Activated T-cell treated with anti-CD3 and anti-CD28 coated beads, Interleukin-2, amount 50 U/mL, for 4 hours (primary cell): Measurements from ENCODE around the gene BEND5. TPM values are rescaled to one million over a fixed set of nuclear protein-coding genes. Genes with fewer than 3 reads are reported as not detected.

ENCODE experiments used
- ATAC-seq, 2 donors: fragments of 200-7000 bp; cut with Tn5 transposase; one replicate each; pipeline ENCODE4 v1.10.0; 2021
- DNase-seq: peaks from one replicate; pipeline ENCODE4 v3.0.0-alpha.2; 2020
- H3K27me3 Mint-ChIP-seq: one replicate; pipeline ENCODE4 v1.8.0; 2021; ENCODE audit warnings: low read depth, mixed read lengths
- H3K36me3 Mint-ChIP-seq: one replicate; pipeline ENCODE4 v1.8.0; 2022; ENCODE audit warnings: mixed read lengths; ENCODE audit not compliant: insufficient read depth
- H3K4me1 Mint-ChIP-seq: one replicate; pipeline ENCODE4 v1.8.0; 2021; ENCODE audit warnings: low read depth, mixed read lengths
- H3K4me3 Mint-ChIP-seq: one replicate; pipeline ENCODE4 v1.8.0; 2021; ENCODE audit warnings: mild to moderate bottlenecking, moderate library complexity, mixed read lengths
- H3K9me3 Mint-ChIP-seq: one replicate; pipeline ENCODE4 v1.8.0; 2021; ENCODE audit warnings: mixed read lengths
- total RNA-seq, 3 donors: library from RNA; stranded (reverse); gene quantifications; one replicate each; pipeline ENCODE4 v1.2.1, GENCODE V29; 2021

Gene BEND5
- total RNA-seq, 3 donors from 2014 or later, result 0.46 to 1.4 (median 0.95) TPM

DNA sequence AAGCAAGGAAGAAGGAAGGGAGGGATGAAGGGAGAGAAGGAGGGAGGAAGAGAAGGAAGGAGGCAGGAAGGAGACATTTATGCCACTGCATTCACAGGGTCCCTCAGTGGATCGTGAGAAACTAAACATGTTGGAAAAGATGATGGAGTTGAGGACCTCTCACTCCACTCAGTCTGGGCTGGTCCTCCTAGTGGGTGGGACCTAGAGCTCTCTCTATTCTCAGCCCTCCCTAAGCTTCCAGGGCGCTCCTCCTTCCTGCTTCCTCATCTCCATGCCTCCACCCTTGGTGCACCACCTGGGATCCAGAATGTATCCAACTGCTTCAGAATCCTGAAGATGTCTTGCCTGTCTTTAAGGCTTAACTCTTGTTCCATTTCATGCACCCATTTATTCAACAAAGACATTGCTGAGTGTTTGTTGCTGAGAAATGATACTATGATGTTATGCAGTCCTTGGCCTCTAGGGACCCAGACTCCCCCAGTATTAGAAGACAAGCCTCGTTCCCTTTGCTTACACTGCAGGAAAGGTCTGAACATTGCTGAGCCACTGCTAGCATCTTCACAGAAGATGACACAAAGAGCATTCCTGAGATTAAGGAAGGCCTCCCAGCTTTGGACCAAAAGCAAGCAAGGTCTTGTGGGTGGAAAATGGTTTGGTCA lies 88.5 kb downstream of the BEND5 start:
- DNase-seq (no peak), ATAC-seq (no peak)
- Mint-ChIP-seq H3K4me1 (no peaks in the 10 kb centered on the region), H3K9me3 (no peaks in the 10 kb centered on the region), H3K4me3 (no peak overlapping the region), H3K27me3 (no peaks in the 10 kb centered on the region), H3K36me3 (no peaks in the 10 kb centered on the region)

DNA sequence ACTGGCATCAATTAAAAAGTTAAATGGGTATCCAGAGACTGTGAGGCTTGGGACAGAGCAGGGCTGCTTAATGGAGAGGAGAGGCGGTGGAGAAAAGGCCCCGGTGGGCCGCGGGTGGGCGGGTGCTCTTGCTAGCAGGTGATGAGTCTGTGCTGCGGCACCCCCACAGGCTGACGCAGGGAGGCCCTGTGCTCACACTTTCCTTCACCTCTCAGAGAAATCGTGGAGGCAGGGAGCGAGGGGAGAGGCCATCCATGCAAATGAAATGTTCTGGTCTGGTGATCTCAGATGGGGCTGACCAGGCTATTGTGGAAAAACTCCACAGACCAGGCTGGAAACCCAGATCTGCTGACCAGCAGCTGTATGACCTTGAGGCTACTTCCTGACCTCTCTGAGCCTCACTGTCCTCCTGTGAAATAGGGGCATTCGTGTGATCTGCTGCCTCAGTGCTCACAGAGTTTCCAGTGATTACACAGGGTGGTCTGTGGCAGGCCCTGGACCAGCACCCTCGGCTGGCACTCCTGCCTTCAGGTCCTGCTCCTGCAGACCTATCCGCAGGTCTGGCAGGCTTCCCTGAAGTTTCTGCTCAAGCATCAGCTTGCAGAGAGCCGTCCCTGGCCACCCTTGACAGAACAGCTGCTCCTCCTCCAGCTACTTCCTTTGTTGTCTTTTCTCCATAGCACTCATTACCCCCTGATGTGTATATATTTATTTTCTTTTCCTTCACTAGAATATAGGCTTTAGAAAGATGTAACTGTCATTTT lies 89.2 kb downstream of the BEND5 start:
- DNase-seq, result no peak
- no peak for ATAC-seq
- Mint-ChIP-seq H3K4me3 (no peak overlapping the region), H3K9me3 (no peaks in the 10 kb centered on the region), H3K36me3 (no peaks in the 10 kb centered on the region), H3K27me3 (no peaks in the 10 kb centered on the region), H3K4me1 (no peaks in the 10 kb centered on the region)

DNA sequence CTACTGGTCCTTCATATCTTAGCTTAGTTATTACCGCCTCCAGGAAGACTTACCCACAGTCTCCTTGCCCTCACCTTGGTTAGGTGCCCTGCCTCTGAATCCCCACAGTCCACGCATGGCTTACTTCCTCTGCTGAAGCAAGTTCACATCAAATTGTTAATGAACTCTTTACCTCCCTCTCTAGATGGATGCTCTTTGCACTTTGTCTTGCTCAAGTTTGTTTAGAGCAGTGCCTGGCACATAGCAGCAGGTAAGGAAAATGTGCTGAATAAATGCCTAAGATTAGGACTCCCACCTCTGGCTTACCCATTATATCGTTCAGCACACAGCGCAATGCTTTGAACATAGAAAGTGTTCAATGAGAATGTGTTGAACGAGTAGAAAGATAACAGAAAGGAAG lies 90.5 kb downstream of the BEND5 start:
- Mint-ChIP-seq H3K9me3 (no peaks in the 10 kb centered on the region), H3K4me3 (no peak overlapping the region), H3K27me3 (no peaks in the 10 kb centered on the region), H3K36me3 (no peaks in the 10 kb centered on the region), H3K4me1 (no peaks in the 10 kb centered on the region)
- no peak for ATAC-seq
- no peak for DNase-seq

DNA sequence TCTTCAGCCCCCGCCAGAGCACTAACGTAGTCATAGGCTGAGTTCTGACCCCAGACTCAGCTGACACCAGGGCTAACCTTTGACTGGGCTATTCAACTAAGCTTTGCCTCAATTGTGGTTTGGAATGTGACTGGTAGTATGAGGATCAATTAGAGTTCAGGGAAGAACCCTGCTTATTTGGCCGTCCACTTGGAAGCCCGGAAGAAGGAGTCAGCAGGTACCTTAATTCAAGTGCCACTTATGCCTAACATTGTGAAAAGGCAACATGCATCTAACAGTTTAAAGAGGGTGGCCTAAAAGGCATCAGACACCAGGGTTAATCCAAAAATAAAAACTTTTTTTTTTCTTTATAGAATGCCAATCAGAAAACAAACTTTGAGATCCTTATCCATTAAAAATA lies 92.3 kb downstream of the BEND5 start:
- no peak for ATAC-seq
- Mint-ChIP-seq H3K4me1 (no peaks in the 10 kb centered on the region), H3K36me3 (no peaks in the 10 kb centered on the region), H3K9me3 (no peaks in the 10 kb centered on the region), H3K4me3 (no peak overlapping the region), H3K27me3 (no peaks in the 10 kb centered on the region)
- DNase-seq, result no peak

DNA sequence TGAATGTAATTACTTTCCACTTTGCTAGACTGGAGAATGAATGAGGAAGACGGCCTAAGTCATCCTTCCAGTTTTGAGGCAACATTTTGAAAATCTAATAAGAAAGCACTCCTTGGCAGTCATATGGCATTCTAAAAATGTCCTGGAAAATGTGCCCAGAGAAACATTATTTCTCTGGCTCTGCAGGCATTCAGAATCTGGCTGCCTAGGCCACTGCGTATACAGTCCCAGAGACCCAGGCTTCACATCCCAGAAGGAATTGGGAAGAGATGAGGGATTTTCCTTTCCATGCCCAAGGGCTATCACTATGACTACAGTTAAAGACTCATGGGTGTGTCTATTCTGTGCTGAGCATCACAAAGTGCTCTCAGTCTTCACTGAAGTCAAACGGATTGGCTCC lies 92.9 kb downstream of the BEND5 start:
- H3K9me3 Mint-ChIP-seq, result no peaks in the 10 kb centered on the region

DNA sequence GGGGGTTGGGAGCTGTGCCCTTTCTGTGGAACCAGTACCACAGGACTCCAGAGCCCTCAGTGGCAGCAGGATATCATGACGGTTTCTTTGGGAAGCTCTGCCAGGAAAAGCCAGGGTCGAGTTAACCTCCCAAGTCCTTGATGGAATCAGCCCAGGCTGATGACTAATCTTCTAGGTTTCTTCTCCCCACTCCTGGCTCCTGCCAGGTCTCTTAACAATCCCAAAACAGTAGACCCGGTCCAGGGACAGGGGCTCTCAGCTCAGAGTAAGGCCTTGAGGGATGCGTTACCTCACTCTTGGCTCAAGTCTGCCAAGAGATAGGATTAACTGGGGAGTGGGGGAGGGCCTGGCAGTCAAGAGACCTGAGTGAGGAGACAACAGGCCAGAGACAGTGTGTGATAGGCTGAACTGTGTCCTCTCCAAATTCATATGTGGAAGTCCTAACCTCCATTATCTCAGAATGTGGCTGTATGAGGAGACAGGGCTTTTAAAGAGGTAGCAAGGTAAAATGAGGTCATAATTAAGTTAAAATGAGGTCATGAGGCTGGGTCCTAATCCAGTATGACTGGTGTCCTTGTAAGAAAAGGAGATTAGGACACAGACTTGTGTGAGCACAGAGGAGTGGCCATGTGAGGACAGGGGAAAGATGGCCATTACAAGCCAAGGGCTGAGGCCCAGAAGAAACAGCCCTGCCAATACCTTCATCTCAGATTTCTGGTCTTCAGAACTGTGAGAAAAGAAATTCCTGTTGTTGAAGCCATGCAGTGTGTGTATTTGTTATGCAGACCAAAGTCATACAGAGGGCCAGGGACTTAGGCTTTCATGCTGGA lies 95.0 kb downstream of the BEND5 start:
- ATAC-seq, result no peak
- H3K4me1 Mint-ChIP-seq, result no peaks in the 10 kb centered on the region

More for the DNA sequence above, 92.9 kb downstream of the BEND5 start:
- Mint-ChIP-seq H3K27me3 (peaks cover under 1% of the 10 kb centered on the region), H3K4me1 (no peaks in the 10 kb centered on the region), H3K36me3 (no peaks in the 10 kb centered on the region), H3K4me3 (no peak overlapping the region)
- DNase-seq (no peak), ATAC-seq (no peak)

DNA sequence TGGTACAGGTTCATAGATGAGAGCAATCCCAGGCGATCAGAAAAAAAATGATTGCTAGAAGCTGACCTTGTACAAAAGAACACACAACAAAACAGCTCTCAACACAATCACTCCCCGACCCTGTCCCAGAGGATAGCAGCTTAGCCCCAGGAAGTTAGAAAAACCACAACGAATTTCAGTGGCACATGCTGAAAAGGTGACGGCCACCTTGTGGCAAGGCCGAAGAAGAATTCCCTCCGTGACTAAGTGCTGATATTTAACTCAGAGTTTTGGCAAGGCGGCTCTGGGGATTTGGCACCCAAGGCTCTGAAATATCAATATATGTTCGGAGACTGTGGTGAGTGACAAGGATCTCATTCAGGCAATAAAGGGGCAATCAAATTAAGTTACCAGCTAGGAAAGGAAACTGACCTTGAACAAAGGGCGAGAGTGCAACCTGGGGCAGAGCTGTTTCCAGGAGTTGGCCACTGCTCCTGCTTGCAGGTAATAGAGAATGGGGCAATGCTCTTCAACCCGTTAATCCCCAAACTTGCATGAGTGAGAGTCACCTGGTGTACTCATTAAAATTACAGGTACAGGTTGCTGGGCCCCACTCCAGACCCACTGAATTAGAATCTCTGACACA lies 96.2 kb downstream of the BEND5 start:
- Mint-ChIP-seq H3K4me1 (no peaks in the 10 kb centered on the region), H3K27me3 (peaks cover 6% of the 10 kb centered on the region), H3K36me3 (no peaks in the 10 kb centered on the region)

More for the DNA sequence above, 95.0 kb downstream of the BEND5 start:
- no peaks in the 10 kb centered on the region for H3K9me3 Mint-ChIP-seq
- no peak overlapping the region for H3K4me3 Mint-ChIP-seq
- peaks cover 6% of the 10 kb centered on the region for H3K27me3 Mint-ChIP-seq
- DNase-seq, result no peak
- no peaks in the 10 kb centered on the region for H3K36me3 Mint-ChIP-seq

DNA sequence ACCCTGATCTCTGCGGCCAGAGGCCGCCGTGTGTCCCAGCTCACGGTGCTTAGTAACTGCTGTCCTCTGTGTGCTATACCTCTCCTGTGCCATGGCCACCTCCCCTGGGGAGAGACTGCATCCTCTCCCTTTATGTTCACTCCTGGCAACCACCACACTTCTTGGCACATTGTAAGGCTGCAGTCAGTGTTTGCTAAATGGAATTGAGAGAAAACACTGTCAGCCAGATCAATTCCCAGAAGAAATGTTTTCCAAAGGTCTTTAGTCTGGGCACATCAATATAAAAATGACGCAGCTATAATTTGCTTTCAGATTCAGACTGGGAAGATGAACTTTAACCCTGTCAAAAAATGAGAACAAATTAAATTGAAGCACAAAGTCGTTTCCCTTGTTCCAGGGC lies 96.8 kb downstream of the BEND5 start:
- no peak for ATAC-seq
- H3K4me1 Mint-ChIP-seq, result no peaks in the 10 kb centered on the region
- H3K36me3 Mint-ChIP-seq, result no peaks in the 10 kb centered on the region

More for the DNA sequence above, 96.2 kb downstream of the BEND5 start:
- Mint-ChIP-seq H3K9me3 (no peaks in the 10 kb centered on the region), H3K4me3 (no peak overlapping the region)
- no peak for ATAC-seq
- no peak for DNase-seq

DNA sequence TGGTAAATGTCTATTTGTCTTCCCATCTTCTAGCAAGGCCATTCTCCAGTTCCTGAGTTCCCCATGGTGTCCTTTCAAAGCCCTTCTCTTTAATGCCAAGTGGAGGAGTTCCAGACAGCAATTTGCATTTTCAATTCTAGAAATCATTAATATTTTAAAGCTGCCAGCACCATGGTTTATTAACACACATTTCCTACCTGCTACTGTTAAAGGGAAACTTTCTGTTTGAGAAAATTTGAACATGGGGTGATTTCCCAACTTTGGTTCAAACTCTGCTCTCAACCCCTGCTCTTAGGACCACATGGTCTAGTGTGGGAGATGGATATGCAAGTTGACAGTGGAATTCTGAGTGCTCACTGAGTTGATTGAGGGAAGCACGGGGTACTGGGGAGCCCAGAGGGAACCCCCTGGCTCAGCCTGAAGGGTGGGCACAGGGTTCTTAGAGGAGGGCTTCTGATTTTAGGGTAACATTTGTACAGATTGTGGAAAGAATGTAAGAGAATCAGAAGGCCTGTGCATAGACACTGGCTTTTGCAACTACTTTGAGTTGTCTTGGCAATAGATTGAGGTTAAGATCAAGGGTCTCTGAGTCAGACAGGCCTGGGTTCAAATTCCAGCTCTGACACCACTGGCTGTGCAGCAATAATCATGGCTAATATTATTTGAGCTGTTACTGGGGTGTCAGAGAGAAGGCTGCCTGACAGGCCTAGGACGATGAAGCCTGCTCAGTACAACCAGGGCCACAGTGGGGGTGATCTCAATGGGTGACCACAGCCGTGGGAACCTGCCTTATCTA lies 97.8 kb downstream of the BEND5 start:
- no peaks in the 10 kb centered on the region for H3K4me1 Mint-ChIP-seq
- peaks cover 13% of the 10 kb centered on the region for H3K27me3 Mint-ChIP-seq
- DNase-seq (no peak), ATAC-seq (no peak)
- no peak overlapping the region for H3K4me3 Mint-ChIP-seq
- no peaks in the 10 kb centered on the region for H3K9me3 Mint-ChIP-seq
- no peaks in the 10 kb centered on the region for H3K36me3 Mint-ChIP-seq

More for the DNA sequence above, 96.8 kb downstream of the BEND5 start:
- Mint-ChIP-seq H3K4me3 (no peak overlapping the region), H3K27me3 (peaks cover 9% of the 10 kb centered on the region), H3K9me3 (no peaks in the 10 kb centered on the region)
- no peak for DNase-seq
